Neuronal stem cell (in vitro differentiated cells): Measurements from ENCODE around the gene SLC18A3.

Source experiments
- DNase-seq: peaks from one replicate; pipeline ENCODE4 v3.0.0-alpha.2; 2013; ENCODE audit warnings: low spot score
- H2AFZ ChIP-seq: one replicate; pipeline ENCODE4 v1.6.1; 2013; ENCODE audit warnings: mild to moderate bottlenecking, low read length, inconsistent platforms
- H2AK5ac ChIP-seq: 2 replicates; pipeline ENCODE4 v1.6.1; 2013; ENCODE audit warnings: low read depth, mild to moderate bottlenecking, inconsistent platforms, low read length, moderate library complexity, mixed read lengths
- H2BK120ac ChIP-seq: 2 replicates; pipeline ENCODE4 v1.6.1; 2013; ENCODE audit warnings: low read depth, mild to moderate bottlenecking, inconsistent platforms, low read length, moderate library complexity, mixed read lengths
- H2BK12ac ChIP-seq: one replicate; pipeline ENCODE4 v1.6.1; 2013; ENCODE audit warnings: low read length, inconsistent platforms
- H2BK15ac ChIP-seq: 2 replicates; pipeline ENCODE4 v1.6.1; 2013; ENCODE audit warnings: mild to moderate bottlenecking, low read length, inconsistent platforms, mixed read lengths
- H2BK5ac ChIP-seq: one replicate; pipeline ENCODE4 v1.6.1; 2013; ENCODE audit warnings: inconsistent platforms, mild to moderate bottlenecking, low read length, moderate library complexity
- H3K14ac ChIP-seq: one replicate; pipeline ENCODE4 v1.6.1; 2013; ENCODE audit warnings: low read length, inconsistent platforms
- H3K18ac ChIP-seq: 2 replicates; pipeline ENCODE4 v1.6.1; 2013; ENCODE audit warnings: low read length, inconsistent platforms
- H3K23ac ChIP-seq: 2 replicates; pipeline ENCODE4 v1.6.1; 2013; ENCODE audit warnings: low read depth, mild to moderate bottlenecking, mixed read lengths, low read length, inconsistent platforms; ENCODE audit not compliant: poor library complexity
- H3K27ac ChIP-seq: replicated peaks from 3 replicates; pipeline ENCODE4 v1.5.1; 2013; ENCODE audit warnings: low read length, inconsistent platforms
- H3K27me3 ChIP-seq, 3 experiments: 2 replicates each; pipeline ENCODE4 v1.6.1; 2013; ENCODE audit warnings: low read length in 3 of 3, mild to moderate bottlenecking in 2 of 3, inconsistent platforms in 1 of 3, low read depth in 1 of 3, mixed read lengths in 1 of 3, moderate library complexity in 1 of 3; ENCODE audit not compliant: control insufficient read depth in 3 of 3, insufficient read depth in 3 of 3
- H3K36me3 ChIP-seq, 2 donors: replicated peaks in 1 of 2; 2 replicates each; pipeline ENCODE4 v1.6.1; 2013; ENCODE audit warnings: low read length in 2 of 2; ENCODE audit not compliant: control insufficient read depth in 2 of 2, insufficient read depth in 2 of 2
- H3K4ac ChIP-seq: 2 replicates; pipeline ENCODE4 v1.6.1; 2013; ENCODE audit warnings: inconsistent platforms, mild to moderate bottlenecking, low read length, moderate library complexity
- H3K4me1 ChIP-seq, 2 donors: 1 replicate in 1 of 2; 2 replicates in 1 of 2; pipeline ENCODE4 v1.6.1; 2013; ENCODE audit warnings: low read length in 2 of 2, low read depth in 1 of 2; ENCODE audit not compliant: control insufficient read depth in 2 of 2, insufficient read depth in 1 of 2
- H3K4me2 ChIP-seq: one replicate; pipeline ENCODE4 v1.6.1; 2013; ENCODE audit warnings: mild to moderate bottlenecking, low read length, inconsistent platforms; ENCODE audit not compliant: insufficient read depth, poor library complexity, severe bottlenecking
- H3K4me3 ChIP-seq, 2 donors: 2 replicates each; pipeline ENCODE4 v1.5.1; 2013; ENCODE audit warnings: low read length in 2 of 2, mild to moderate bottlenecking in 2 of 2, inconsistent platforms in 1 of 2, moderate library complexity in 1 of 2
- H3K79me1 ChIP-seq: one replicate; pipeline ENCODE4 v1.6.1; 2013; ENCODE audit warnings: low read depth, mild to moderate bottlenecking, inconsistent platforms, low read length, moderate library complexity
- H3K9ac ChIP-seq: one replicate; pipeline ENCODE4 v1.6.1; 2013; ENCODE audit warnings: mild to moderate bottlenecking, low read depth, low read length, inconsistent platforms; ENCODE audit not compliant: poor library complexity
- H3K9me3 ChIP-seq, 2 donors: replicated peaks in 1 of 2; 2 replicates each; pipeline versions ENCODE3 to v1.6.1; 2013; ENCODE audit warnings: low read length in 2 of 2, mild to moderate bottlenecking in 2 of 2, inconsistent platforms in 1 of 2, low read depth in 1 of 2, mixed read lengths in 1 of 2, moderate library complexity in 1 of 2; ENCODE audit not compliant: control insufficient read depth in 2 of 2, insufficient read depth in 1 of 2
- H4K8ac ChIP-seq: one replicate; pipeline ENCODE4 v1.6.1; 2013; ENCODE audit warnings: low read depth, mild to moderate bottlenecking, inconsistent platforms, low read length, moderate library complexity
- H4K91ac ChIP-seq: one replicate; pipeline ENCODE4 v1.6.1; 2013; ENCODE audit warnings: low read length, low read depth, mild to moderate bottlenecking, inconsistent platforms; ENCODE audit not compliant: poor library complexity
- WGBS, 2 donors: extraction: QIAGEN DNeasy Blood & Tissue Kit; methylation state at CpG; one replicate each; pipeline ENCODE4 v1.1.7; 2013; ENCODE audit warnings: missing lambda C conversion rate in 2 of 2, mixed read lengths in 1 of 2; ENCODE audit not compliant: insufficient read length in 2 of 2, insufficient replicate concordance in 1 of 2; ENCODE audit errors: extremely low coverage in 2 of 2; 5-methylcytosine and 5-hydroxymethylcytosine counted together

Gene SLC18A3

GRCh38 chr10:49625411-49625810 lies 15.3 kb downstream of the SLC18A3 start:
- Histone ChIP-seq H3K4me3 (no peak overlapping the region), H2AK5ac (no peak overlapping the region), H3K18ac (no peak overlapping the region), H2BK12ac (no peak overlapping the region), H3K9me3 (no peaks in the 10 kb centered on the region), H2BK15ac (no peak overlapping the region), H3K23ac (peak overlapping the region; percentile 8), H2BK120ac (no peak overlapping the region), H3K36me3 (no peaks in the 10 kb centered on the region), H2BK5ac (no peak overlapping the region), H3K4me2 (no peak overlapping the region), H3K14ac (no peak overlapping the region), H3K27me3 (peaks cover 0 to 33% (median 0%) of the 10 kb centered on the region in 3 experiments), H3K4me1 (peaks cover 0 to 4% of the 10 kb centered on the region in 2 donors), H2AFZ (no peak overlapping the region), H3K9ac (no peak overlapping the region), H4K91ac (no peak overlapping the region), H3K27ac (no peak overlapping the region), H3K4ac (no peak overlapping the region), H3K79me1 (no peaks in the 10 kb centered on the region), H4K8ac (no peak overlapping the region)
- no peak for DNase-seq
- WGBS, 2 donors = no CpG with 5 or more reads among the region's 10 CpGs

GRCh38 chr10:49627038-49627437 lies 16.9 kb downstream of the SLC18A3 start:
- no peak overlapping the region for H3K14ac ChIP-seq
- no peak overlapping the region for H3K23ac ChIP-seq
- no peak overlapping the region for H2AK5ac ChIP-seq
- H2BK15ac ChIP-seq = no peak overlapping the region
- no peak overlapping the region for H4K8ac ChIP-seq
- no peak overlapping the region for H2AFZ ChIP-seq
- no peak overlapping the region for H3K4me3 ChIP-seq
- H3K9me3 ChIP-seq = no peaks in the 10 kb centered on the region
- H3K4me1 ChIP-seq = peaks cover 0 to under 1% of the 10 kb centered on the region in 2 donors
- no peak overlapping the region for H3K18ac ChIP-seq
- no peak overlapping the region for H2BK12ac ChIP-seq
- WGBS, 2 donors = no CpG with 5 or more reads among the region's 7 CpGs
- H4K91ac ChIP-seq = no peak overlapping the region
- no peak for DNase-seq
- H3K36me3 ChIP-seq = no peaks in the 10 kb centered on the region
- H3K79me1 ChIP-seq = no peaks in the 10 kb centered on the region
- H3K27ac ChIP-seq = no peak overlapping the region
- no peak overlapping the region for H3K4me2 ChIP-seq
- no peak overlapping the region for H3K4ac ChIP-seq
- H3K9ac ChIP-seq = no peak overlapping the region
- H2BK5ac ChIP-seq = no peak overlapping the region
- peaks cover 0 to 33% (median 0%) of the 10 kb centered on the region in 3 experiments for H3K27me3 ChIP-seq
- no peak overlapping the region for H2BK120ac ChIP-seq

- no peaks in the 10 kb centered on the region for H3K79me1 ChIP-seq
- no peaks in the 10 kb centered on the region for H3K36me3 ChIP-seq
- no peak overlapping the region for H3K14ac ChIP-seq
- H3K4me1 ChIP-seq = no peaks in the 10 kb centered on the region
- no peak overlapping the region for H3K4ac ChIP-seq
- no peaks in the 10 kb centered on the region for H3K9me3 ChIP-seq
- H2AK5ac ChIP-seq = no peak overlapping the region
- H4K91ac ChIP-seq = no peak overlapping the region
- H3K23ac ChIP-seq = no peak overlapping the region
- H2BK15ac ChIP-seq = no peak overlapping the region
- H3K18ac ChIP-seq = peak overlapping the region; percentile 11
- no peak overlapping the region for H3K4me2 ChIP-seq
- H3K27ac ChIP-seq = no peak overlapping the region
- H2BK12ac ChIP-seq = no peak overlapping the region
- H2BK120ac ChIP-seq = no peak overlapping the region
- no CpG with 5 or more reads among the region's 18 CpGs for WGBS, 2 donors
- no peak overlapping the region for H2BK5ac ChIP-seq
- H2AFZ ChIP-seq = no peak overlapping the region
- no peak for DNase-seq
- no peak overlapping the region for H3K9ac ChIP-seq
- H3K4me3 ChIP-seq = no peak overlapping the region
- no peak overlapping the region for H4K8ac ChIP-seq
- peaks cover 0 to 33% (median 0%) of the 10 kb centered on the region in 3 experiments for H3K27me3 ChIP-seq
Observed at GRCh38 chr10:49627644-49628247, 17.6 kb downstream of the SLC18A3 start.

GRCh38 chr10:49628599-49628998 lies 18.5 kb downstream of the SLC18A3 start:
- Histone ChIP-seq H4K91ac (no peak overlapping the region), H3K27me3 (peaks cover 0 to 39% (median 0%) of the 10 kb centered on the region in 3 experiments), H3K18ac (peak overlapping the region; percentile 65), H2BK12ac (no peak overlapping the region), H2AK5ac (no peak overlapping the region), H3K27ac (no peak overlapping the region), H3K79me1 (no peaks in the 10 kb centered on the region), H2BK5ac (no peak overlapping the region), H3K14ac (no peak overlapping the region), H3K9ac (no peak overlapping the region), H2BK120ac (no peak overlapping the region), H3K36me3 (no peaks in the 10 kb centered on the region), H3K9me3 (no peaks in the 10 kb centered on the region), H3K23ac (no peak overlapping the region), H2BK15ac (no peak overlapping the region), H3K4me1 (no peaks in the 10 kb centered on the region), H3K4me3 (no peak overlapping the region), H2AFZ (no peak overlapping the region), H3K4ac (no peak overlapping the region), H3K4me2 (no peak overlapping the region), H4K8ac (no peak overlapping the region)
- WGBS, 2 donors = no CpG with 5 or more reads among the region's 8 CpGs
- no peak for DNase-seq
